Thyroid gland (tissue), 4 donors: ENCODE results near the gene BTRC. TPM values are rescaled to one million over a fixed set of nuclear protein-coding genes. Genes with fewer than 3 reads are reported as not detected.

ENCODE experiments used
- DNase-seq, 2 donors: peaks; one replicate each; pipeline ENCODE4 v3.0.0-alpha.2; 2019
- H3K27ac ChIP-seq, 3 donors: fragments of 200-600 bp; sonication (generic); 1 replicate in 2 of 3; 2 replicates in 1 of 3; pipeline ENCODE4 v1.5.1; 2016 to 2019; ENCODE audit warnings: mild to moderate bottlenecking in 1 of 3, moderate library complexity in 1 of 3
- H3K27me3 ChIP-seq: fragments of 200-600 bp; sonication (generic); one replicate; pipeline ENCODE4 v1.5.1; 2019
- H3K36me3 ChIP-seq, 2 donors: fragments of 200-600 bp; sonication (generic); one replicate each; pipeline ENCODE4 v1.5.1; 2016 to 2019
- H3K4me1 ChIP-seq, 2 donors: fragments of 200-600 bp; sonication (generic); one replicate each; pipeline ENCODE4 v1.5.1; 2017 to 2019
- H3K4me3 ChIP-seq, 3 donors: fragments of 200-600 bp; sonication (generic); replicated peaks in 1 of 3; 1 replicate in 2 of 3; 2 replicates in 1 of 3; pipeline ENCODE4 v1.5.1; 2016; ENCODE audit warnings: mild to moderate bottlenecking in 1 of 3
- H3K9me3 ChIP-seq: fragments of 200-600 bp; sonication (generic); one replicate; pipeline ENCODE4 v1.5.1; 2017
- CTCF ChIP-seq, 6 experiments: fragments of 200-600 bp in 3 of 6; fragments of 450-650 bp in 3 of 6; sonication (generic) in 3 of 6; IDR thresholded peaks; one replicate each; pipeline ENCODE4 v1.5.1; 2016 to 2019; ENCODE audit warnings: antibody characterized with exemption in 6 of 6, mild to moderate bottlenecking in 2 of 6, inconsistent platforms in 1 of 6, moderate library complexity in 1 of 6
- POLR2A ChIP-seq, 2 donors: fragments of 450-650 bp; IDR thresholded peaks; one replicate each; pipeline ENCODE4 v1.6.1; 2017; ENCODE audit warnings: antibody characterized with exemption in 2 of 2, mild to moderate bottlenecking in 2 of 2, moderate library complexity in 1 of 2
- WGBS, 2 donors: methylation state at CpG; one replicate each; pipeline ENCODE4 v1.1.5; 2017; 5-methylcytosine and 5-hydroxymethylcytosine counted together
- intact Hi-C: fragments of 100-400 bp; cut with DNase I; formaldehyde crosslinking; loops from one replicate; pipeline ENCODE4 v1.15.1; 2023
- total RNA-seq, 4 donors: library from RNA; depleted of rRNA; stranded (reverse); fragments of >200 nt; gene quantifications; one replicate each; pipeline ENCODE4 v1.2.3, GENCODE V29; 2016

BTRC gene
- total RNA-seq, 4 donors from 2014 or later, result 14.5 to 70.4 (median 22.7) TPM

GRCh38 chr10:101563007-101563406 lies 209.0 kb downstream of the BTRC start:
- Histone ChIP-seq H3K4me3 (no peak overlapping the region), H3K27ac (no peak overlapping the region), H3K27me3 (peaks cover 6% of the 10 kb centered on the region), H3K9me3 (no peaks in the 10 kb centered on the region), H3K36me3 (no peaks in the 10 kb centered on the region), H3K4me1 (peaks cover 0 to 5% of the 10 kb centered on the region in 2 donors)
- intact Hi-C loops, result no loop called here
- TF ChIP-seq POLR2A (IDR thresholded peaks at IDR 0.05) (no peak), CTCF (IDR thresholded peaks at IDR 0.05) (no peak)
- WGBS, 2 donors, result 48 to 75% methylated on average over 3 of the region's 3 CpGs
- no peak for DNase-seq

- no peak for TF ChIP-seq POLR2A (IDR thresholded peaks at IDR 0.05)
- no peak for TF ChIP-seq CTCF (IDR thresholded peaks at IDR 0.05)
- 72 to 76% methylated on average over 9 to 11 of the region's 11 CpGs for WGBS, 2 donors
- H3K27ac ChIP-seq, result no peak overlapping the region
- H3K27me3 ChIP-seq, result peaks cover 6% of the 10 kb centered on the region
- no peak overlapping the region for H3K4me3 ChIP-seq
- intact Hi-C loops, result no loop called here
- no peak for DNase-seq
- H3K36me3 ChIP-seq, result no peaks in the 10 kb centered on the region
- peaks cover 0 to 5% of the 10 kb centered on the region in 2 donors for H3K4me1 ChIP-seq
- no peaks in the 10 kb centered on the region for H3K9me3 ChIP-seq
These were observed 209.6 kb downstream of the BTRC start for GRCh38 chr10:101563497-101564040.

GRCh38 chr10:101564490-101564991 lies 210.6 kb downstream of the BTRC start:
- 68 to 80% methylated on average over 9 to 12 of the region's 15 CpGs for WGBS, 2 donors
- Histone ChIP-seq H3K27me3 (peaks cover 10% of the 10 kb centered on the region), H3K4me3 (no peak overlapping the region), H3K9me3 (no peaks in the 10 kb centered on the region), H3K27ac (no peak overlapping the region), H3K36me3 (no peaks in the 10 kb centered on the region), H3K4me1 (peaks cover under 1 to 7% of the 10 kb centered on the region in 2 donors)
- intact Hi-C loops, result no loop called here
- TF ChIP-seq POLR2A (IDR thresholded peaks at IDR 0.05), result no peak
- TF ChIP-seq CTCF (IDR thresholded peaks at IDR 0.05), result no peak
- DNase-seq, result no peak

- Histone ChIP-seq H3K4me1 (peaks cover 6 to 16% of the 10 kb centered on the region in 2 donors), H3K27ac (no peak overlapping the region), H3K4me3 (no peak overlapping the region), H3K9me3 (no peaks in the 10 kb centered on the region), H3K36me3 (no peaks in the 10 kb centered on the region), H3K27me3 (peaks cover 11% of the 10 kb centered on the region)
- TF ChIP-seq POLR2A (IDR thresholded peaks at IDR 0.05) (no peak), CTCF (IDR thresholded peaks at IDR 0.05) (no peak)
- DNase-seq, result no peak
- 86 to 90% methylated on average over 5 of the region's 5 CpGs for WGBS, 2 donors
- intact Hi-C loops, result loop anchor here (5.0 kb wide), 1 partner anchor 293 kb away; no protein-coding TSS in a partner anchor
These were observed 211.5 kb downstream of the BTRC start for GRCh38 chr10:101565370-101565900.

- DNase-seq, result no peak
- Histone ChIP-seq H3K4me3 (no peak overlapping the region), H3K27me3 (peaks cover 11% of the 10 kb centered on the region), H3K27ac (no peak overlapping the region), H3K9me3 (no peaks in the 10 kb centered on the region), H3K4me1 (peaks cover 6 to 20% of the 10 kb centered on the region in 2 donors), H3K36me3 (no peaks in the 10 kb centered on the region)
- 62 to 63% methylated on average over 8 of the region's 8 CpGs for WGBS, 2 donors
- TF ChIP-seq POLR2A (IDR thresholded peaks at IDR 0.05) (no peak), CTCF (IDR thresholded peaks at IDR 0.05) (no peak)
- intact Hi-C loops, result loop anchor here (5.0 kb wide), 1 partner anchor 294 kb away; no protein-coding TSS in a partner anchor
These were observed 212.0 kb downstream of the BTRC start for GRCh38 chr10:101565936-101566332.
